HepG2 (cell line): ENCODE measurements around the gene ARVCF. TPM values are rescaled to one million over a fixed set of nuclear protein-coding genes. Genes with fewer than 3 reads are reported as not detected.
A peak's percentile ranks its signal among the peaks of the same experiment; 100 is the strongest.

Experiments used
- HNRNPK ChIP-seq: fragments of 200-400 bp; formaldehyde crosslinking; IDR thresholded peaks from 2 replicates; pipeline ENCODE4 v1.6.1; 2018; ENCODE audit warnings: low read length, low read depth, moderate library complexity, mild to moderate bottlenecking; ENCODE audit not compliant: poor library complexity, severe bottlenecking
- MAFG ChIP-seq: sonication (generic); formaldehyde crosslinking; IDR thresholded peaks from 2 replicates; pipeline ENCODE4 v1.5.1; 2020; ENCODE audit warnings: mild to moderate bottlenecking, missing genetic modification reagents
- NAIF1 ChIP-seq: sonication (generic); formaldehyde crosslinking; IDR thresholded peaks from 2 replicates; pipeline ENCODE4 v1.5.0; 2020; ENCODE audit warnings: mild to moderate bottlenecking, missing genetic modification reagents, borderline replicate concordance
- PHF21A ChIP-seq: sonication (generic); formaldehyde crosslinking; IDR thresholded peaks from 2 replicates; pipeline ENCODE4 v1.5.0; 2020; ENCODE audit warnings: mild to moderate bottlenecking, missing genetic modification reagents
- PITX1 ChIP-seq: sonication (generic); formaldehyde crosslinking; IDR thresholded peaks from 2 replicates; pipeline ENCODE4 v1.5.1; 2020; ENCODE audit warnings: mild to moderate bottlenecking, missing genetic modification reagents
- SATB2 ChIP-seq: sonication (generic); formaldehyde crosslinking; IDR thresholded peaks from 2 replicates; pipeline ENCODE4 v1.5.0; 2020; ENCODE audit warnings: missing genetic modification reagents
- SMYD3 ChIP-seq: sonication (generic); formaldehyde crosslinking; IDR thresholded peaks from 2 replicates; pipeline ENCODE4 v1.8.1; 2023; ENCODE audit warnings: mild to moderate bottlenecking, missing genetic modification reagents
- ZNF564 ChIP-seq: sonication (generic); formaldehyde crosslinking; IDR thresholded peaks from 2 replicates; pipeline ENCODE4 v1.8.1; 2023; ENCODE audit warnings: mild to moderate bottlenecking, missing genetic modification reagents
- ZNF615 ChIP-seq: sonication (generic); formaldehyde crosslinking; IDR thresholded peaks from 2 replicates; pipeline ENCODE4 v1.5.0; 2020; ENCODE audit warnings: mild to moderate bottlenecking, missing genetic modification reagents, borderline replicate concordance
- polyA plus RNA-seq, 8 experiments: library from polyadenylated mRNA; depleted of rRNA in 3 of 8; stranded (reverse) in 7 of 8; unstranded in 1 of 8; fragments of >200 nt; fragmentation: Illumina TruSeq in 4 of 8; extraction: Trizol in 4 of 8; gene quantifications; 2 replicates each; pipeline versions ENCODE4 v1.2.1 to v1.2.3, GENCODE V29; 2011 to 2016; ENCODE audit warnings: low read depth in 4 of 8, missing spikeins in 1 of 8, mixed read lengths in 1 of 8; ENCODE audit not compliant: insufficient read depth in 1 of 8
- total RNA-seq, 5 experiments: library from RNA; depleted of rRNA; stranded (reverse); fragments of >200 nt; fragmentation: Illumina TruSeq; extraction: Trizol; gene quantifications; 2 replicates each; pipeline ENCODE4 v1.2.3, GENCODE V29; 2016; ENCODE audit warnings: low read depth in 1 of 5
- TF ChIP-seq, protein P1 (sequence below): sonication (generic); formaldehyde crosslinking; IDR thresholded peaks from 2 replicates; pipeline ENCODE4 v1.4.0; 2020; ENCODE audit warnings: mild to moderate bottlenecking, missing genetic modification reagents
- TF ChIP-seq, protein P2 (sequence below): IDR thresholded peaks from 2 replicates; pipeline ENCODE4 v1.6.1; 2016; ENCODE audit warnings: missing genetic modification reagents, missing compliant biosample characterization
- TF ChIP-seq, protein P3 (sequence below): sonication (generic); formaldehyde crosslinking; conservative IDR thresholded peaks from 2 replicates; pipeline ENCODE4 v1.4.0; 2020; ENCODE audit warnings: missing genetic modification reagents
- TF ChIP-seq, protein P4 (sequence below), 2 experiments: sonication (generic) in 1 of 2; formaldehyde crosslinking in 1 of 2; IDR thresholded peaks; 2 replicates each; pipeline versions ENCODE4 v1.6.1 to v1.9.0; 2014 to 2022; ENCODE audit warnings: antibody characterized with exemption in 1 of 2, borderline replicate concordance in 1 of 2, inconsistent platforms in 1 of 2, low read depth in 1 of 2, missing genetic modification reagents in 1 of 2

Gene ARVCF
- total and polyA plus RNA-seq, 2 of the 13 experiments (the other 11 are each of a cell fraction or from before 2014, with no cell fraction given): 16.4 to 17.7 TPM

DNA sequence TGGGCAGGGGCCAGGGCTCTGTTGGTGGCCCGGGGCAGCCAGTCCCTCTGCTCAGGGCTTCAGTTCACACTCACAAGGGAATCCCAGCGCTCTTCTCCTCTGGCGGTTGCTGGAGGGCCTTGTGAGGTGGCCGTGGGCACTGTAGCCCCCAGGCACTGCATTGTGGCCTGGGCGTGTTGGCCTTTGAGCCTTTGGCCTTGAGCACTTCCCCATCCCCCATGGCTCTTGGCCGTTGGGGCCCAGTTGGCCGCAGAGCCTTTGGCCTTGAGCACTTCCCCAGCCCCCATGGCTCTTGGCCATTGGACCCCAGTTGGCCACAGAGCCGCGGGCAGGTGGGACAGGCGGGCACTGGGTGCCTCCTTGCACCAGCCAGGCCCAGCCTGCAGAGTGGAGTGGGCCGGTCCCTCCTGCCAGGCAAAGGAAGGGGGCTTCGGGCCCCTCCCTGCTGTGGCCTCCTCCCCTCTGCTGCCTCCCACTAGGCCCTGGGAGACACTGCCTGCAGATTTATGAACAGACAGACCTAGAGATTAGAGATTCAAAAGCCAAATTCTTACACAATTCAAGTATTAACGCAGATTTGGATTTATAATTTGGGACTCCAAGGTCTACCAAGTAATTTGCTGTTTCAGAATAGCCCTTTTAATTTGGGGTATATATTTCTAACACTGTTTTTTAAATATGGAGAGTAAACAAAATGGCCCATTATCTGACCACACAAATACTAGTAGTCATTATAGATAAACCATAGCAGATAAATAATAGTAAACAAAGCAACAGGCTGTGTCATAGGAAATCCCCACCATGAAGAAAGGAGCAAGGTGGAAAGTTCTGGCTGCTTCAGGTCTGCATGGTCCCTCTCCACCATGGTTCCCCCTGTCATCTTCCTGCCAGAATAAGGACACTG lies 56.8 kb downstream of the ARVCF start (continued):
- TF ChIP-seq HNRNPK (no peak), ZNF564 (peak; percentile 83; the same call in 1 of the 2 replicates), SATB2 (no peak), MAFG (no peak), SMYD3 (no peak), PHF21A (peak; percentile 91), PITX1 (CRISPR knock-in tag) (peak; percentile 57; the same call in 1 of the 2 replicates), ZNF615 (CRISPR knock-in tag) (no peak), NAIF1 (CRISPR knock-in tag) (no peak)
- TF ChIP-seq, protein P1, sequence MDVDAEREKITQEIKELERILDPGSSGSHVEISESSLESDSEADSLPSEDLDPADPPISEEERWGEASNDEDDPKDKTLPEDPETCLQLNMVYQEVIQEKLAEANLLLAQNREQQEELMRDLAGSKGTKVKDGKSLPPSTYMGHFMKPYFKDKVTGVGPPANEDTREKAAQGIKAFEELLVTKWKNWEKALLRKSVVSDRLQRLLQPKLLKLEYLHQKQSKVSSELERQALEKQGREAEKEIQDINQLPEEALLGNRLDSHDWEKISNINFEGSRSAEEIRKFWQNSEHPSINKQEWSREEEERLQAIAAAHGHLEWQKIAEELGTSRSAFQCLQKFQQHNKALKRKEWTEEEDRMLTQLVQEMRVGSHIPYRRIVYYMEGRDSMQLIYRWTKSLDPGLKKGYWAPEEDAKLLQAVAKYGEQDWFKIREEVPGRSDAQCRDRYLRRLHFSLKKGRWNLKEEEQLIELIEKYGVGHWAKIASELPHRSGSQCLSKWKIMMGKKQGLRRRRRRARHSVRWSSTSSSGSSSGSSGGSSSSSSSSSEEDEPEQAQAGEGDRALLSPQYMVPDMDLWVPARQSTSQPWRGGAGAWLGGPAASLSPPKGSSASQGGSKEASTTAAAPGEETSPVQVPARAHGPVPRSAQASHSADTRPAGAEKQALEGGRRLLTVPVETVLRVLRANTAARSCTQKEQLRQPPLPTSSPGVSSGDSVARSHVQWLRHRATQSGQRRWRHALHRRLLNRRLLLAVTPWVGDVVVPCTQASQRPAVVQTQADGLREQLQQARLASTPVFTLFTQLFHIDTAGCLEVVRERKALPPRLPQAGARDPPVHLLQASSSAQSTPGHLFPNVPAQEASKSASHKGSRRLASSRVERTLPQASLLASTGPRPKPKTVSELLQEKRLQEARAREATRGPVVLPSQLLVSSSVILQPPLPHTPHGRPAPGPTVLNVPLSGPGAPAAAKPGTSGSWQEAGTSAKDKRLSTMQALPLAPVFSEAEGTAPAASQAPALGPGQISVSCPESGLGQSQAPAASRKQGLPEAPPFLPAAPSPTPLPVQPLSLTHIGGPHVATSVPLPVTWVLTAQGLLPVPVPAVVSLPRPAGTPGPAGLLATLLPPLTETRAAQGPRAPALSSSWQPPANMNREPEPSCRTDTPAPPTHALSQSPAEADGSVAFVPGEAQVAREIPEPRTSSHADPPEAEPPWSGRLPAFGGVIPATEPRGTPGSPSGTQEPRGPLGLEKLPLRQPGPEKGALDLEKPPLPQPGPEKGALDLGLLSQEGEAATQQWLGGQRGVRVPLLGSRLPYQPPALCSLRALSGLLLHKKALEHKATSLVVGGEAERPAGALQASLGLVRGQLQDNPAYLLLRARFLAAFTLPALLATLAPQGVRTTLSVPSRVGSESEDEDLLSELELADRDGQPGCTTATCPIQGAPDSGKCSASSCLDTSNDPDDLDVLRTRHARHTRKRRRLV (CRISPR knock-in tag): peak; percentile 86
- TF ChIP-seq, protein P2, sequence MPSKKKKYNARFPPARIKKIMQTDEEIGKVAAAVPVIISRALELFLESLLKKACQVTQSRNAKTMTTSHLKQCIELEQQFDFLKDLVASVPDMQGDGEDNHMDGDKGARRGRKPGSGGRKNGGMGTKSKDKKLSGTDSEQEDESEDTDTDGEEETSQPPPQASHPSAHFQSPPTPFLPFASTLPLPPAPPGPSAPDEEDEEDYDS: no peak
- TF ChIP-seq, protein P3, sequence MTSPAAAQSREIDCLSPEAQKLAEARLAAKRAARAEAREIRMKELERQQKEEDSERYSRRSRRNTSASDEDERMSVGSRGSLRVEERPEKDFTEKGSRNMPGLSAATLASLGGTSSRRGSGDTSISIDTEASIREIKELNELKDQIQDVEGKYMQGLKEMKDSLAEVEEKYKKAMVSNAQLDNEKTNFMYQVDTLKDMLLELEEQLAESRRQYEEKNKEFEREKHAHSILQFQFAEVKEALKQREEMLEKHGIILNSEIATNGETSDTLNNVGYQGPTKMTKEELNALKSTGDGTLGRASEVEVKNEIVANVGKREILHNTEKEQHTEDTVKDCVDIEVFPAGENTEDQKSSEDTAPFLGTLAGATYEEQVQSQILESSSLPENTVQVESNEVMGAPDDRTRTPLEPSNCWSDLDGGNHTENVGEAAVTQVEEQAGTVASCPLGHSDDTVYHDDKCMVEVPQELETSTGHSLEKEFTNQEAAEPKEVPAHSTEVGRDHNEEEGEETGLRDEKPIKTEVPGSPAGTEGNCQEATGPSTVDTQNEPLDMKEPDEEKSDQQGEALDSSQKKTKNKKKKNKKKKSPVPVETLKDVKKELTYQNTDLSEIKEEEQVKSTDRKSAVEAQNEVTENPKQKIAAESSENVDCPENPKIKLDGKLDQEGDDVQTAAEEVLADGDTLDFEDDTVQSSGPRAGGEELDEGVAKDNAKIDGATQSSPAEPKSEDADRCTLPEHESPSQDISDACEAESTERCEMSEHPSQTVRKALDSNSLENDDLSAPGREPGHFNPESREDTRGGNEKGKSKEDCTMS: no peak
- TF ChIP-seq, protein P4, sequence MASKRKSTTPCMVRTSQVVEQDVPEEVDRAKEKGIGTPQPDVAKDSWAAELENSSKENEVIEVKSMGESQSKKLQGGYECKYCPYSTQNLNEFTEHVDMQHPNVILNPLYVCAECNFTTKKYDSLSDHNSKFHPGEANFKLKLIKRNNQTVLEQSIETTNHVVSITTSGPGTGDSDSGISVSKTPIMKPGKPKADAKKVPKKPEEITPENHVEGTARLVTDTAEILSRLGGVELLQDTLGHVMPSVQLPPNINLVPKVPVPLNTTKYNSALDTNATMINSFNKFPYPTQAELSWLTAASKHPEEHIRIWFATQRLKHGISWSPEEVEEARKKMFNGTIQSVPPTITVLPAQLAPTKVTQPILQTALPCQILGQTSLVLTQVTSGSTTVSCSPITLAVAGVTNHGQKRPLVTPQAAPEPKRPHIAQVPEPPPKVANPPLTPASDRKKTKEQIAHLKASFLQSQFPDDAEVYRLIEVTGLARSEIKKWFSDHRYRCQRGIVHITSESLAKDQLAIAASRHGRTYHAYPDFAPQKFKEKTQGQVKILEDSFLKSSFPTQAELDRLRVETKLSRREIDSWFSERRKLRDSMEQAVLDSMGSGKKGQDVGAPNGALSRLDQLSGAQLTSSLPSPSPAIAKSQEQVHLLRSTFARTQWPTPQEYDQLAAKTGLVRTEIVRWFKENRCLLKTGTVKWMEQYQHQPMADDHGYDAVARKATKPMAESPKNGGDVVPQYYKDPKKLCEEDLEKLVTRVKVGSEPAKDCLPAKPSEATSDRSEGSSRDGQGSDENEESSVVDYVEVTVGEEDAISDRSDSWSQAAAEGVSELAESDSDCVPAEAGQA (IDR thresholded peaks at IDR 0.05; ENCODE audit: low read depth): no peak
- TF ChIP-seq, protein P4 (CRISPR knock-in tag; IDR thresholded peaks at IDR 0.05; ENCODE audit: borderline replicate concordance): no peak
